HG02588 (cell line): ENCODE data around the gene RAB38.

Experiments used
- ATAC-seq: cut with Tn5 transposase; IDR thresholded peaks from one replicate; pipeline ENCODE4 v1.9.1; 2021; ENCODE audit warnings: mild to moderate bottlenecking, moderate library complexity; ENCODE audit not compliant: unreplicated experiment

Gene RAB38

DNA sequence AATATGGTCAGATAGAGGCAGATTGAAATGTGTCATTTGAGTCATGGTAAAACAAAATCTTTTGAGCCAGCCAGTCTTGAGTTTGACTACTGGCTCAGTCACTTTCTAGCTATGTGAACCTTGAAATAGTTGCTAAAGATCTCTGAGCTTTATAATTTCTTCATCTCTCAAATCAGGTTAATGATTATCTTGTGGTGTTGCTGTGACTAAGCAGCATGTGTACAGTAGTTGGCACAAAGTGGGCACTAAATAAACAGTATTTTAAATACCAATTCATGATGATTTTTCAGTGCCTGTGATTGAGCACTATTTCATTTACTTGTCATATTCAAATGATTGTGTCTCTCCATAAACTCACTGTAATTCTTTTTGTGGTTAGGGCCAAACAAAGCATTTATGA lies 70.8 kb downstream of the RAB38 start:
- ATAC-seq: no peak

- peak; percentile 90 for ATAC-seq
Measured at GRCh38 chr11:88103337-88104206, 71.7 kb downstream of the RAB38 start.

- no peak for ATAC-seq
Measured at GRCh38 chr11:88102598-88102934, 72.7 kb downstream of the RAB38 start.

GRCh38 chr11:88101881-88102597 lies 73.2 kb downstream of the RAB38 start:
- no peak for ATAC-seq

GRCh38 chr11:88100151-88100550 lies 75.1 kb downstream of the RAB38 start:
- ATAC-seq: no peak

DNA sequence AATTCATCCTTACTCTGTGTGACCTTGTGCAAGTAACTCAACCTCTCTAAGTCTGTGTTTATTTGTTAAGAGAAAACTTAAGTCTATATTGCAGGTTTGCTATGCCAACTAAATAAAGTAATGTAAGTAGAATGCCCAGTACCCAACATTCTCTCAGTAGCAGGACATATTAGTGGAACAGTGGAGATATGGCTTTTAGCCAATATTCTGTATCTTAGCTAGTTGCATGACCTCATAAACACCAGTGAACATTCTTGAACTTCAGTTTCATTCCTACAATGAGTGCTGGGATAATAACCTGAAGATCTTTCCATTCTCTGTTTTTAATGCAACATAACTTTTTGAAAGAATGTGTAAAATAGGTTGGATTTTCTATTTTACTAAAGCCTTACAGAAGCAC lies 77.0 kb downstream of the RAB38 start:
- ATAC-seq: no peak

DNA sequence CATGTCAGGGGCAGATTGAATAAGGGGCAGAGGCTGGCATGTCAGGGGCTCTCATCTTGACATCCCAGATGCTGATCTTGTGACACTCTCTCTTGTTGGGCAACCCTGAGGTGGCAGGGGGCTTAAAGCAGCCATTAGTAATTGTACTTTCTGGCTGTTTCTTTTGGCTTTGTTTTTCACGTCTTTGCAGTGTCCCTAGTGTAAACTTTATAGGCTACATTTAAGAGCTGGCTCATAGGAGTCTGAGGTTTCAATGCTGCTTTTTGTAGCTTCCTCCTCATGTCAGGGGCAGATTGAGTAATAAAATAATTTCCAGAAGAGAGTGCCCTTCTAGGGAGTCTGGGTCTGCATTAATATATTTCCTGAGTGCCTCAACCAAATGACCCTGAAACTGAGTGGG lies 86.1 kb downstream of the RAB38 start:
- no peak for ATAC-seq

DNA sequence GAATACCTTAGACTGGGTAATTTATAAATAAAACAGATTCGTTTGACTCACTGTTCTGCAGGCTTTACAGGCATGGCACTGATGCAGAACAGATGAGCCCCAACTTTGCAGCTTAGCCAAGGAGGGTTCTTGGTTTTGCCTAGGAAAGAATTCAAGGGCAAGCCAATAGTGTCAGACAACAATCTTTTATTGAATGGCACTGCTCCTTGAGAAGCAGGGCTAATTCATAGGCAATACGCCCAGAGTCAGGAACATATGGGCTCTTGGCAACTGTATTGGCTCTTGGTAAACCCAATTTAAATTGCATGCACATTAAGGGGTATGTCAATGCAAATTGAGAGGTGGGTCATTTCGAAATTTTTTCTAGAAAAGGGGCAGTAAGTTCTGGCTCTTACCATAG lies 87.9 kb downstream of the RAB38 start:
- ATAC-seq: no peak

DNA sequence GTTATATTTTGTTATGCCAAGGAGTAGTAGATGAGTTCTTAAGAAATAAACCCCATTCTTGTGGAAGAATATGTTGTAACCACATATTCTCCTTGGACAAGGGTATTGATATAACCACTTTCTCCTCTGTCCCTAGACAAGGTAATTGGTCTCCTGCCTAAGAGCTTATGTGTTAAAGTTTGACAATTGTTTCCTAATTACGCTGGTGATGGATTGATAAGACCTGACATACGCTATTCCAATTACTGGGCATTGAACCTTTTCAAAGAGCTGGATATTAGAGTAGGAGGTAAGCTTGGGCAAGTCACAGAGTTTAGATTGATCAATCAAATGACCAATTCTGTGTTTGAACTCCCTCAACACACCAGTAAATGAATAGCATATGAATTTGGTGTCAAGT lies 88.9 kb downstream of the RAB38 start:
- ATAC-seq: no peak

- ATAC-seq: no peak
Measured at GRCh38 chr11:88070437-88070836, 104.8 kb downstream of the RAB38 start.

DNA sequence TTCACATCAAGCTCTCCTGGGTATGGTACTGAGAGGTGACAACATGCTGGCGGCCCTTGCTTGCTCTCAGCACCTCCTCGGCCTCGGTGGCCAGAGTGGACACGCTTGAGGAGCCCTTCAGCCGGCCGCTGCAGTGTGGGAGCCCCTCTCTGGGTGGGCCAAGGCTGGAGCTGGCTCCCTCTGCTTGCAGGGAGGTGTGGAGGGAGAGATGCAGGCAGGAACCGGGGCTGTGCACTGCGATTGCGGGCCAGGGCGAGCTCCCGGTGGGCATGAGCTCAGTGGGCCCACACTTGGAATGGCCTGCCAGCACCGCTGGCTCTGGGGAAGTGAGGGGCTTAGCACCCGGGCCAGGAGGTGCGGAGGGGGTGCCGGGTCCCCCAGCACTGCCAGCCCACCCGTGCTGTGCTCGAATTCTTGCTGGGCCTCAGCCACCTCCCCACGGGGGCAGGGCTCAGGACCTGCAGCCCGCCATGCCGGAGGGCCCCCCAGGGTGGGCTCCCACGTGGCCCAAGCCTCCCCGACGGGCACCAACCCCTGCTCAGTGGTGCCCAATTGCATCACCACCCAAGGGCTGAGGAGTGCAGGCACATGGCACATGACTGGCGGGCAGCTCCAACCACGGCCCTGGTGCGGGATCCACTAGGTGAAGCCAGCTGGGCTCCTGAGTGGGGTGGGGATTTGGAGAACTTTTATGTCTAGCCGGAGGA lies 106.2 kb downstream of the RAB38 start:
- no peak for ATAC-seq

GRCh38 chr11:88066090-88066489 lies 109.2 kb downstream of the RAB38 start:
- ATAC-seq: no peak

DNA sequence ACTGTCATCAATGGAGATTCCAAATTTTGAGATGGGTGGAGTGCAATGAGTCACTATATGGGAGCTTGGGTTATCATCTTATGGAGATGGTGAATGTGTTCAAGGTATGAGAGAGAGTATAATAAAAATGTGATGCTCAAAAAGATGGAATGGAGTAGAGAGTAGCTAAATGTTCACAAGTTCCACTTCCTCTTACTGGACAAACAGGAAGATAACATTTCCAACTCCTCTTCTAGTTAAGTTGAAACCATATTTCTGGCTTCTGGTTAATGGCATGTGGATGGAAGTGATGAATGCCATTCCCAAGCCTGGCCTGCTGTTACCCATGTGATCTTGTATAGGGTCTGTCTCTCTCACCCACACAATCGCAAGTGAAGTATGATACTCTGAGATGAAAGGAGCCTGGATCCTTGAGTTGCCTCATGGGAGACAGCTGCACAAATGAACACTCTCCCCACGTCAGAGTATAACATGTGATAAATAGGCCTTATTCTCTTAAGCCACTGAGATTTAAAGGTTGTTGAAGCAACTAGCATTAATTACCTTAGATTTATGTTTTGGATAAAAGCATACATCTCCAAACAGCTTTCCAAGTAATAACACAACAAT lies 111.0 kb downstream of the RAB38 start:
- ATAC-seq: no peak
